ENCODE data around the gene OPN1MW3. TPM values are rescaled to one million over a fixed set of nuclear protein-coding genes. Genes with fewer than 3 reads are reported as not detected.

Gene OPN1MW3
- total RNA-seq, 2 experiments from 2014 or later, result not detected

DNA sequence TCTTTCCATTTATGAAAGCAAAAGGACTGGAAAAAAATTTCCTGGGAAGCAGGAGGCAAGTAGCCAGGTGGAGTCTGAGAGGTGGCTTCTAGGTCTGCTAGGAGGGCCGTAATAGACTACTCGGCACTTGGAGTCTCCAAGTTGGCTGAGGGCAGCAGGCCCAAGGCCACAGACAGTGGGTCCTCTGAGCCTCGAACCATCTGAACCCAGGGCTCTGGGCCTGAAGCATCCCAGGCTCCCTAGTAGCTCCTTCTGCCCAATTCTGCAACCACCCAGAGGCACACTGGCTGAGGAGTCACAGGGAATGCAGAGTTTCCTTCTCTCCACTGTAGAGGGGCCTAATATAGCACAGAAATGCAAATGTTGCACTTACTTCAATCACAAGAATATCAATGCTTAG, 58.0 kb downstream of the OPN1MW3 start:
- Mint-ChIP-seq H3K36me3 (ENCODE audit: low read depth) (no peaks in the 10 kb centered on the region), H3K4me3 (no peak overlapping the region), H3K27me3 (no peaks in the 10 kb centered on the region), H3K9me3 (ENCODE audit: low read depth) (no peaks in the 10 kb centered on the region), H3K27ac (no peak overlapping the region), H3K4me1 (peaks cover 52% of the 10 kb centered on the region)
- ChIA-PET CTCF (no interaction called here), POLR2A (no interaction called here)
- no peak for ATAC-seq
- no peak for DNase-seq
- intact Hi-C loops (cut with DNase I, micrococcal nuclease), result no loop called here

DNA sequence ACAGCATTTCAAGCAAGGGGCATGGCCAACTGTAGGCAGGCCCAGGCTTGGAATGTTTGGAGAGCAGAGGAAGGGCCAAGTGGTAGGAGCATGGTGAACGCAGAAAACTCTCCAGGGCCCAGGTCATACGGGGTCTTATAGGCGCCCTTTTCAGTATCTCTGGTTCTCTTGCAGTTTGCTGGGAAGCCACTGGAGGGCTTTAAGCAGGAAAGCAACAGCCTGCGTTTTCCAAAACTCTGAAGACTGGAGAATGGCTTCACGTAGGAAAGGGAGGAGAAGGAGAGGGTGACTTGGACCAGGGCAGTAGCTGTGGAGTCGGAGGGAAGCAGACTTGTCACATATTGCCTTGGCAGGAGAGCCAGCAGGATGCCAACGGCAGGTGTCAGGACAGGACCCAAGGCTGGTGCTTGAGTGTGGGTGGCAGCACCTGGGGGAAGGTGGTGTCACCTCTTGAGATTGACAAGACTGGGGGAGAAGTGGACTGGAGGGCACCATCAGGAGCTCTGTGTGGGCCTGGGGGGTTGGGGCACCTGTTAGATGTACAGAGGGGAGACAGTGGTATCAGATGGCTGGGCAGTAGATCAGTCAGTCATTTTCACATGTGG, 60.1 kb downstream of the OPN1MW3 start:
- ATAC-seq, result no peak

GRCh38 chrX:154320406-154320805, 63.0 kb downstream of the OPN1MW3 start:
- ATAC-seq, result no peak
- no peak overlapping the region for H3K4me3 Mint-ChIP-seq
- H3K9me3 Mint-ChIP-seq (ENCODE audit: low read depth), result no peaks in the 10 kb centered on the region
- POLR2A ChIA-PET, result no interaction called here
- no peaks in the 10 kb centered on the region for H3K36me3 Mint-ChIP-seq (ENCODE audit: low read depth)
- intact Hi-C loops (cut with DNase I, micrococcal nuclease), result no loop called here
- peaks cover 22% of the 10 kb centered on the region for H3K4me1 Mint-ChIP-seq
- H3K27me3 Mint-ChIP-seq, result no peaks in the 10 kb centered on the region
- CTCF ChIA-PET, result no interaction called here
- no peak for DNase-seq
- no peak overlapping the region for H3K27ac Mint-ChIP-seq

More for the DNA sequence above, 60.1 kb downstream of the OPN1MW3 start:
- peak; percentile 18 for DNase-seq
- intact Hi-C loops (cut with DNase I, micrococcal nuclease), result no loop called here
- POLR2A ChIA-PET, result no interaction called here
- H3K27me3 Mint-ChIP-seq, result no peaks in the 10 kb centered on the region
- peaks cover 46% of the 10 kb centered on the region for H3K4me1 Mint-ChIP-seq
- no peak overlapping the region for H3K4me3 Mint-ChIP-seq
- H3K27ac Mint-ChIP-seq, result no peak overlapping the region
- H3K36me3 Mint-ChIP-seq (ENCODE audit: low read depth), result no peaks in the 10 kb centered on the region
- CTCF ChIA-PET, result interaction anchor here (0.7 kb wide), 3 partner anchors 10 to 119 kb away, joined by 3 read pairs; no protein-coding TSS in a partner anchor
- no peaks in the 10 kb centered on the region for H3K9me3 Mint-ChIP-seq (ENCODE audit: low read depth)

Other genes with a start within 250 kb of the OPN1MW3 start
- 10 to 100 TPM; 84.3 to 93.6 TPM for gene IRAK1, start 237.7 kb upstream of the OPN1MW3 start, total RNA-seq
- 10 to 100 TPM; 50.7 to 60.0 TPM for gene MECP2, start 159.9 kb upstream of the OPN1MW3 start, total RNA-seq
- not detected for gene OPN1LW, start 113.3 kb upstream of the OPN1MW3 start, total RNA-seq
- not detected for gene OPN1MW, start 75.0 kb upstream of the OPN1MW3 start, total RNA-seq
- not detected for gene OPN1MW2, start 37.8 kb upstream of the OPN1MW3 start, total RNA-seq
- not detected for gene TEX28, start 37.5 kb downstream of the OPN1MW3 start, total RNA-seq
- gene TKTL1, start 38.2 kb downstream of the OPN1MW3 start, total RNA-seq, result under 1 TPM in 1 of 2 experiments, not detected in 1; 0.23 TPM
- 1,000 to 10,000 TPM in 1 of 2 experiments, 100 to 1,000 TPM in 1; 891 to 1,083 TPM for gene FLNA, start 117.1 kb downstream of the OPN1MW3 start, total RNA-seq
- gene EMD, start 121.7 kb downstream of the OPN1MW3 start, total RNA-seq, result 10 to 100 TPM; 75.9 to 89.4 TPM
- gene RPL10, start 140.8 kb downstream of the OPN1MW3 start, total RNA-seq, result 1,000 to 10,000 TPM; 1,286 to 2,705 TPM
- gene DNASE1L1, start 151.7 kb downstream of the OPN1MW3 start, total RNA-seq, result 10 to 100 TPM; 12.6 to 13.4 TPM
- 10 to 100 TPM; 43.8 to 49.0 TPM for gene TAFAZZIN, start 154.0 kb downstream of the OPN1MW3 start, total RNA-seq
- gene ATP6AP1, start 171.1 kb downstream of the OPN1MW3 start, total RNA-seq, result 10 to 100 TPM; 25.6 to 28.6 TPM
- 100 to 1,000 TPM; 100 to 117 TPM for gene GDI1, start 179.6 kb downstream of the OPN1MW3 start, total RNA-seq
- 10 to 100 TPM; 40.9 to 50.0 TPM for gene FAM50A, start 186.6 kb downstream of the OPN1MW3 start, total RNA-seq
- gene PLXNA3, start 200.7 kb downstream of the OPN1MW3 start, total RNA-seq, result 10 to 100 TPM; 23.2 to 25.3 TPM
- 10 to 100 TPM; 34.7 to 43.0 TPM for gene LAGE3, start 221.7 kb downstream of the OPN1MW3 start, total RNA-seq
- gene UBL4A, start 229.0 kb downstream of the OPN1MW3 start, total RNA-seq, result 10 to 100 TPM; 45.2 to 47.6 TPM
- gene SLC10A3, start 233.0 kb downstream of the OPN1MW3 start, total RNA-seq, result 10 to 100 TPM; 10.4 to 11.3 TPM

Measured in activated CD4-positive, alpha-beta T cell treated with anti-CD3 and anti-CD28 coated beads for 36 hours (primary cell).